Measurements from ENCODE around the gene RACK1. TPM values are rescaled to one million over a fixed set of nuclear protein-coding genes. Genes with fewer than 3 reads are reported as not detected.

RACK1 gene
- total RNA-seq, 4 donors from 2014 or later: 1,252 to 1,898 (median 1,625) TPM

DNA sequence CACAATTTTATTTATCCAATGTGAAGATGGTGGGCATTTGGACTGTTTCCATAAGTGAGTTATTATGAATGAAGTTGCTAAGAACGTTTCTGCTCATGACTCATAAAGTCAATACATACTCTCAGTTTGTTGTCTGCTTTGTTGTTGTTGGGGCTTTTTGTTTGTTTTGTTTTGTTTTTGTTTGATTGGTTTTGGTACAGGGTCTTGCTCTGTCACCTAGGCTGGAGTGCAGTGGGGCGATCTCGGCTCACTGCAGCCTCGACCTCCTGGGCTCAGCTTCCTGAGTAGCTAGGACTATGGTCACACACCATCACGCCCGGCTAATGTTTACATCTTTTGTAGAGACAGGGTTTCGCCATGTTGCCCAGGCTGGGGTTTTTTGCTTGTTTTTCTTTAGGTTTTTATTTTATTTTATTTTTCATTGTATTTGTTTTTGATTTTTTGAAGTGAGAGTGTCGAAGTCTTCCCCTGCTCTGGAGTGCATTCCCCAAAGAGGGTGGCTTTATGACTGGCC lies 56.7 kb downstream of the RACK1 start:
- H3K36me3 ChIP-seq: no peaks in the 10 kb centered on the region
- H3K27ac ChIP-seq (replicated peaks in 1 of 4): peak overlapping the region; percentile 87 to 95 (median 92)
- TF ChIP-seq, protein P1, sequence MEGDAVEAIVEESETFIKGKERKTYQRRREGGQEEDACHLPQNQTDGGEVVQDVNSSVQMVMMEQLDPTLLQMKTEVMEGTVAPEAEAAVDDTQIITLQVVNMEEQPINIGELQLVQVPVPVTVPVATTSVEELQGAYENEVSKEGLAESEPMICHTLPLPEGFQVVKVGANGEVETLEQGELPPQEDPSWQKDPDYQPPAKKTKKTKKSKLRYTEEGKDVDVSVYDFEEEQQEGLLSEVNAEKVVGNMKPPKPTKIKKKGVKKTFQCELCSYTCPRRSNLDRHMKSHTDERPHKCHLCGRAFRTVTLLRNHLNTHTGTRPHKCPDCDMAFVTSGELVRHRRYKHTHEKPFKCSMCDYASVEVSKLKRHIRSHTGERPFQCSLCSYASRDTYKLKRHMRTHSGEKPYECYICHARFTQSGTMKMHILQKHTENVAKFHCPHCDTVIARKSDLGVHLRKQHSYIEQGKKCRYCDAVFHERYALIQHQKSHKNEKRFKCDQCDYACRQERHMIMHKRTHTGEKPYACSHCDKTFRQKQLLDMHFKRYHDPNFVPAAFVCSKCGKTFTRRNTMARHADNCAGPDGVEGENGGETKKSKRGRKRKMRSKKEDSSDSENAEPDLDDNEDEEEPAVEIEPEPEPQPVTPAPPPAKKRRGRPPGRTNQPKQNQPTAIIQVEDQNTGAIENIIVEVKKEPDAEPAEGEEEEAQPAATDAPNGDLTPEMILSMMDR (IDR thresholded peaks at IDR 0.05): no peak
- TF ChIP-seq EP300 (IDR thresholded peaks at IDR 0.05) (no peak), POLR2AphosphoS5 (IDR thresholded peaks at IDR 0.05) (no peak), POLR2A (IDR thresholded peaks at IDR 0.05; ENCODE audit: low read depth) (no peak)
- WGBS: 60% methylated on average over 8 of the region's 8 CpGs
- peak overlapping the region in 1 of 4 donors; percentile 84 for H3K4me3 ChIP-seq
- intact Hi-C loops (cut with DNase I): no loop called here
- DNase-seq (ENCODE audit: extremely low spot score): no peak
- no peaks in the 10 kb centered on the region for H3K27me3 ChIP-seq
- no peaks in the 10 kb centered on the region for H3K9me3 ChIP-seq
- H3K4me1 ChIP-seq: peaks cover 8 to 62% (median 44%) of the 10 kb centered on the region in 4 donors

Small RNAs within 50 kb of the gene (small RNA-seq; reads per million reads assigned to genes)
- gene MIR4638 (0 reads per million in 3 donors), gene SNORD95 (0 reads per million in 3 donors), gene SNORD96A (0 reads per million in 3 donors)

Other genes with a start within 250 kb of the RACK1 start
- gene BTNL9, start 203.6 kb downstream of the RACK1 start, total RNA-seq: 10 to 100 TPM in 2 of 4 donors, 1 to 10 TPM in 2; 9.1 to 30.6 (median 15.0) TPM
- gene OR2V1, start 112.7 kb downstream of the RACK1 start, total RNA-seq: not detected
- not detected for gene OR2V2, start 96.3 kb downstream of the RACK1 start, total RNA-seq
- gene TRIM7, start 38.7 kb downstream of the RACK1 start, total RNA-seq: 1 to 10 TPM; 2.1 to 5.8 (median 3.4) TPM
- 10 to 100 TPM in 3 of 4 donors, 1 to 10 TPM in 1; 9.8 to 22.4 (median 18.2) TPM for gene TRIM41, start 20.6 kb downstream of the RACK1 start, total RNA-seq
- gene TRIM52, start 17.2 kb upstream of the RACK1 start, total RNA-seq: 10 to 100 TPM; 10.3 to 21.9 (median 18.4) TPM
- not detected for gene OR4F3, start 123.4 kb upstream of the RACK1 start, total RNA-seq

Measured in esophagus muscularis mucosa (tissue), 4 donors.